ENCODE data around the gene ACBD5. TPM values are rescaled to one million over a fixed set of nuclear protein-coding genes. Genes with fewer than 3 reads are reported as not detected.
A peak's percentile ranks its signal among the peaks of the same experiment; 100 is the strongest.
"Not testable (repeated sequence)": the region's sequence is repeated elsewhere in the genome, so short reads cannot be mapped to it uniquely, and the experiment has no call there.

The ACBD5 gene
- total RNA-seq, 1 experiment from 2014 or later: 16.8 TPM

DNA sequence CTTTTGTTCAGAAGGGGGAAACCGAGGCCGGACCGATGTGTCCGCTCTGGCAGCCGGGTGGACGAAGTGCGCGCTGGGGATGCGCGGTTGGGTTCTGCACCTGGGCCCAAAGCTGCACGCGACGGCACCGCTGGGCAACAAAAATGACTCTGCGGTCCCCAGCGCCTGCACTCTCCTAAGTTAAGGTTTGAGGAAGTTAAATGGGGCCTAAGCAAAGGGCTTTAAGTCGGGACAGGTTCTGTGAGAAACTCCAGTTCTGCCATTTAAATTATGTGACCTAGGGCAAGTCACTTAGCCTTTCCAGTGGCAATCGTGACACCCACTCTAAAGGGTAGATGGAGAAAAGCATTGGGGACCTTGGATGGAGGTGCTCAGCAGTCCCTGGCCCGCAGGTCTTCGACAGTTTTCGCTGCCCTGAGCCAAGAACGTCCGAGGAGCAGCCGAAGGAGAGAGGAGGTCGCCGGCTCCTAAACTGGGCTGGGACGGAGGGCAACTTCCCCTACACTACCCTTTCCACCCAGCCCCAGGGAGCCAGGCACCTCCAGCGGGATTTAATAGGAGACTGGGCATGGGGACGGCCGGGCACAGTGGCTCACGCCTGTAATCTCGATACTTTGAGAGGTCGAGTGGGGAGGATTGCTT lies 534 bp upstream of the ACBD5 start:
- ChIA-PET POLR2A (ENCODE audit: low non-redundant PET) (no interaction called here), CTCF (no interaction called here)
- no TSS peak for BruUV-seq (replicated peaks)
- H3K36me3 ChIP-seq (ENCODE audit: insufficient read depth, low read length, poor library complexity, severe bottlenecking): no peaks in the 10 kb centered on the region
- peaks cover 18% of the 10 kb centered on the region for H3K4me1 ChIP-seq (ENCODE audit: insufficient read depth, low read length, poor library complexity, severe bottlenecking)
- peak overlapping the region; percentile 91 for H3K27ac ChIP-seq (ENCODE audit: low read depth, low read length, poor library complexity, severe bottlenecking)
- intact Hi-C loops (cut with micrococcal nuclease; ENCODE audit: unreplicated experiment): loop anchor here (2.0 kb wide), 1 partner anchor 86 kb away; the partner anchor contains the start of genes MASTL and YME1L1
- no peak for TF ChIP-seq EZH2 (IDR thresholded peaks at IDR 0.05; ENCODE audit: borderline replicate concordance, low read depth, low read length, poor library complexity, severe bottlenecking)
- TF ChIP-seq, protein P1, sequence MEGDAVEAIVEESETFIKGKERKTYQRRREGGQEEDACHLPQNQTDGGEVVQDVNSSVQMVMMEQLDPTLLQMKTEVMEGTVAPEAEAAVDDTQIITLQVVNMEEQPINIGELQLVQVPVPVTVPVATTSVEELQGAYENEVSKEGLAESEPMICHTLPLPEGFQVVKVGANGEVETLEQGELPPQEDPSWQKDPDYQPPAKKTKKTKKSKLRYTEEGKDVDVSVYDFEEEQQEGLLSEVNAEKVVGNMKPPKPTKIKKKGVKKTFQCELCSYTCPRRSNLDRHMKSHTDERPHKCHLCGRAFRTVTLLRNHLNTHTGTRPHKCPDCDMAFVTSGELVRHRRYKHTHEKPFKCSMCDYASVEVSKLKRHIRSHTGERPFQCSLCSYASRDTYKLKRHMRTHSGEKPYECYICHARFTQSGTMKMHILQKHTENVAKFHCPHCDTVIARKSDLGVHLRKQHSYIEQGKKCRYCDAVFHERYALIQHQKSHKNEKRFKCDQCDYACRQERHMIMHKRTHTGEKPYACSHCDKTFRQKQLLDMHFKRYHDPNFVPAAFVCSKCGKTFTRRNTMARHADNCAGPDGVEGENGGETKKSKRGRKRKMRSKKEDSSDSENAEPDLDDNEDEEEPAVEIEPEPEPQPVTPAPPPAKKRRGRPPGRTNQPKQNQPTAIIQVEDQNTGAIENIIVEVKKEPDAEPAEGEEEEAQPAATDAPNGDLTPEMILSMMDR (conservative IDR thresholded peaks at IDR 0.05; ENCODE audit: low read depth, low read length): no peak
- DNase-seq (ENCODE audit: low spot score): no peak
- H3K9me3 ChIP-seq (ENCODE audit: low read depth, low read length, poor library complexity, severe bottlenecking): no peaks in the 10 kb centered on the region
- H3K27me3 ChIP-seq (replicated peaks; ENCODE audit: insufficient read depth, low read depth, low read length, poor library complexity): no peaks in the 10 kb centered on the region
- peak overlapping the region; percentile 78 for H3K4me3 ChIP-seq (ENCODE audit: low read depth, low read length, poor library complexity, severe bottlenecking)

DNA sequence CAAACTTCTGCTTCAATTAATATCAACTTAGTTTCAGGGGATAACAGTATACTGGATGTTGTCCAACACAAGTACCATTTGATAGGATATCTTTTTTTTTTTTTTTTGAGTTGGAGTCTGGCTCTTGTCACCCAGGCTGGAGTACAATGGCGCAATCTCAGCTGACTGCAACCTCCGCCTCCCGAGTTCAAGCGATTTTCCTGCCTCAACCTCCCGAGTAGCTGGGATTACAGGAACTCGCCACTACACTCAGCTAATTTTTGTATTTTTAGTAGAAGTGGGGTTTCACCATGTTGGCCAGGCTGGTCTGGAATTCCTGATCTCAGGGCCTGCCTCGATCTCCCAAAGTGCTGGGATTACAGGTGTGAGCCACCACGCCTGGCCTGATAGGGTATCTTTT lies 3.1 kb downstream of the ACBD5 start:
- CTCF ChIA-PET; DNase-seq (ENCODE audit: low spot score); H3K4me1 ChIP-seq (ENCODE audit: insufficient read depth, low read length, poor library complexity, severe bottlenecking); H3K27ac ChIP-seq (ENCODE audit: low read depth, low read length, poor library complexity, severe bottlenecking); H3K36me3 ChIP-seq (ENCODE audit: insufficient read depth, low read length, poor library complexity, severe bottlenecking); POLR2A ChIA-PET (ENCODE audit: low non-redundant PET); H3K27me3 ChIP-seq (replicated peaks; ENCODE audit: insufficient read depth, low read depth, low read length, poor library complexity); BruUV-seq (replicated peaks); intact Hi-C loops (cut with micrococcal nuclease; ENCODE audit: unreplicated experiment); H3K9me3 ChIP-seq (ENCODE audit: low read depth, low read length, poor library complexity, severe bottlenecking); H3K4me3 ChIP-seq (ENCODE audit: low read depth, low read length, poor library complexity, severe bottlenecking): not testable (repeated sequence)

DNA sequence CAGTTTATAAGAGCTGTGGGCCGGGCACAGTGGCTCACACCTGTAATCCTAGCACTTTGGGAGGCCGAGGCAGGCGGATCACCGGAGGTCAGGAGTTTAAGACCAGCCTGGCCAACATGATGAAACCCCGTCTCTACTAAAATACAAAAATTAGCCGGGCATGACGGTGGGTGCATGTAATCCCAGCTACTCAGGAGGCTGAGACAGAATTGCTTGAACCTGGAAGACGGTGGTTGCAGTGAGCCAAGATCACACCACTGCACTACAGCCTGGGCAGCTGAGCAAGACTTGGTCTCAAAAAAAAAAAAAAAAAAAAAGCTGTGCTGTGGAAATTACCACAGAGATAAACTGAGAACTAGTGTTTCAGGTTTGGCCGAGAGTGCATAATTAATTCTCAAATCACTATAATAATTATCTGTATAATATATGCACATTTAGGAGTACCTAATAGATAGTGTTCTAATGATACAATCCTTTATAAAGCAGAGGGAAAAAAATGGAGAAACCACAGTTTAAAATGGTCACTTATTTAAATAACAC lies 3.9 kb downstream of the ACBD5 start:
- H3K27ac ChIP-seq (ENCODE audit: low read depth, low read length, poor library complexity, severe bottlenecking); DNase-seq (ENCODE audit: low spot score); POLR2A ChIA-PET (ENCODE audit: low non-redundant PET); H3K4me3 ChIP-seq (ENCODE audit: low read depth, low read length, poor library complexity, severe bottlenecking); H3K9me3 ChIP-seq (ENCODE audit: low read depth, low read length, poor library complexity, severe bottlenecking); BruUV-seq (replicated peaks); H3K36me3 ChIP-seq (ENCODE audit: insufficient read depth, low read length, poor library complexity, severe bottlenecking); CTCF ChIA-PET; H3K27me3 ChIP-seq (replicated peaks; ENCODE audit: insufficient read depth, low read depth, low read length, poor library complexity); intact Hi-C loops (cut with micrococcal nuclease; ENCODE audit: unreplicated experiment); H3K4me1 ChIP-seq (ENCODE audit: insufficient read depth, low read length, poor library complexity, severe bottlenecking): not testable (repeated sequence)

DNA sequence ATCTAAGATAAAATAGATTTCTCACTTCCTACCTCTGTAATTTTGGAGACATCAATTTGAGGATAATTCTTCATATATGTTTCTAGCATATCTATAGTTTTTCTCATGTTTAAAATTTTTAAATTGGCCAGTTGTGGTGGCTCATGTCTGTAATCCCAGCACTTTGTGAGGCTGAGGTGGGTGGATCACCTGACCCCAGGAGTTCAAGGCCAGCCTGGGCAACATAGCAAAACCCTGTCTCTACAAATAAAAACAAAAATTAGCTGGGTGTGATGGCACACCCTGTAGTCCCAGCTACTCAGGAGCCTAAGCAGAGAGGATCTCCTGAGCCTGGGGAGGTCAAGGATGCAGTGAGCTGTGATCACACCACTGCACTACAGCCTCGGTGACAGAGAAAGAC lies 4.9 kb downstream of the ACBD5 start:
- ChIA-PET CTCF (no interaction called here), POLR2A (ENCODE audit: low non-redundant PET) (no interaction called here)
- H3K4me3 ChIP-seq (ENCODE audit: low read depth, low read length, poor library complexity, severe bottlenecking): no peak overlapping the region
- no peak for DNase-seq (ENCODE audit: low spot score)
- intact Hi-C loops (cut with micrococcal nuclease; ENCODE audit: unreplicated experiment): no loop called here
- H3K27me3 ChIP-seq (replicated peaks; ENCODE audit: insufficient read depth, low read depth, low read length, poor library complexity): no peaks in the 10 kb centered on the region
- H3K9me3 ChIP-seq (ENCODE audit: low read depth, low read length, poor library complexity, severe bottlenecking): no peaks in the 10 kb centered on the region
- H3K4me1 ChIP-seq (ENCODE audit: insufficient read depth, low read length, poor library complexity, severe bottlenecking): peaks cover 3% of the 10 kb centered on the region
- H3K27ac ChIP-seq (ENCODE audit: low read depth, low read length, poor library complexity, severe bottlenecking): no peak overlapping the region
- H3K36me3 ChIP-seq (ENCODE audit: insufficient read depth, low read length, poor library complexity, severe bottlenecking): no peaks in the 10 kb centered on the region
- TF ChIP-seq EZH2 (IDR thresholded peaks at IDR 0.05; ENCODE audit: borderline replicate concordance, low read depth, low read length, poor library complexity, severe bottlenecking): no peak
- TF ChIP-seq, protein P1 (conservative IDR thresholded peaks at IDR 0.05; ENCODE audit: low read depth, low read length): no peak
- BruUV-seq (replicated peaks): no TSS peak
